Fibroblast of skin of left quadriceps (primary cell): ENCODE data around the gene FAAP20.
"Not testable (repeated sequence)": the region's sequence is repeated elsewhere in the genome, so short reads cannot be mapped to it uniquely, and the experiment has no call there.

ENCODE experiments used
- DNase-seq, 2 experiments: peaks; one replicate each; pipeline ENCODE4 v3.0.0-alpha.2; 2013; ENCODE audit warnings: low read depth in 2 of 2

The FAAP20 gene

GRCh38 chr1:2157856-2158255 lies 36.7 kb downstream of the FAAP20 start:
- no peak for DNase-seq

DNA sequence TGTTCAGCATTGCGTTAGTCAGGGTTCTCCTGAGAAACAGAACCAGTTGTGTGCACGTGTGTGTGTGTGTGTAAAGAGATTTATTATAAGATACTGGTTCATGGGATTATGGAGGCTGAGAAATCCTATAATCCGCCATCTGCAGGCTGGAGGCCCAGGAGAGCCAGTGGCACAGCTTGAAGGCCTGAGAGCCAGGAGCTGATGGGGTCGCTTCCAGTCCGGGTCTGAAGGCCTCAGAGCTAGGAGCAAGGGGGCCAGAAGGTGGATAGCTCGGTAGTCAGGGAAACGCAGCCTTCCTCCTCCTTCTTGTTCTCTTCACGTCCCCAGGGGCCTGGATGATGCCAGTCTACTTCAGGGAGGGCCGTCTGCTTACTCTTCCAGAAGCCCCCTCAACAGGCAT lies 37.7 kb downstream of the FAAP20 start:
- no peak for DNase-seq

DNA sequence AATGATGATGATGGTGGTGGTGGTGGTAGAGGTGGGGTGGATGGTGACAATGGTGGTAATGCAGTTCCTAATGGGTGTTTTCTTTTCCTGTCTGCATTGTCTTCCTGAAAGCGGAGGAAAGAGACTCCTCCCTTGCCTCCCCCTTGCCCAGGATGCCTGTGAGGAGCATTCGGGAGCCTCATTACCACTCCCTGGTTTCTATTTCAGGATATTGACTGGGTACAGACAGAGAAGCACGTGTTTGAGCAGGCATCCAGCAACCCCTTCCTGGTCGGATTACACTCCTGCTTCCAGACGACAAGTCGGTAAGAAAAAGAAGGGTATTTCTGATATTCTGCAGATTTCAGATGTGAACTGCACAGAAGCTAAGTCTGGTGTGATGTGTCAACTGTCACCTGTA lies 38.8 kb downstream of the FAAP20 start:
- DNase-seq = no peak

DNA sequence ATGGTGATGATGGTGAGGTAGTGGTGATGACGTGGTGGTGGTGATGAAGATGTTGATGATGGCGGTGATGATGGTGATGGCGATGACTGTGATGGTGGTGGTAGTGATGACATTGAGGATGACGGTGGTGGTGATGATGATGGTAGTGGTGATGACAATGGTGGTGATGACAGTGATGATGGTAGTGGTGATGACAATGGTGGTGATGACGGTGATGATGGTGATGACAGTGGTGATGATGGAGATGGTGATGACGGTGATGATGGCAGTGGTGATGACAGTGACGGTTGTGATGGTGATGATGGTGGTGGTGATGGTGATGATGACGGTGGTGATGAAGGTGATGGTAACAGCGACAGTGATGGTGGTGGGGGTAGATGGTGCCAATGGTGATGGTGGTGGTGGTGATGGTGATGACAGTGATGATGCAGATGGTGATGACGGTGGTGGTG lies 39.4 kb downstream of the FAAP20 start:
- DNase-seq = no peak

DNA sequence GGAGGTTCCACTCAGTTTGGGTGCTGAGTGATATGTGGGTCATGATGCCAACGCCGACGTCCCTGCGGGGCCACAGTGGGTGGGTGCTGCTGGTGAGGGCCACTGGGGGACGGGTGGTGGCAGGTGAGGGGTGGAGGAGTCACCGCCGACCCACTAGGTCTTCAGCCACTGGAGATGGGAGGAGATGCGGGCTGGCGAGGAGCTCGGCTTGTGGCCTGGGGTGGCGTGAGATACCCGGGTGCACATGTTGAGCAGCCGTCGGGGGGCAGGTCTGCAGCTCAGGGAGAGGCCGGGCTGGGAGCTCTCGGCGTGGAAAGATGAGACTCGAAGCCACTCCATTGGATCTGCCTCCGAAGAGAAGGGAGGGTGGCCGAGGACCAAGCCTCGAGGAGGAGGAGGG lies 40.5 kb downstream of the FAAP20 start:
- DNase-seq = no peak

GRCh38 chr1:2152954-2153353 lies 41.6 kb downstream of the FAAP20 start:
- no peak for DNase-seq

GRCh38 chr1:2151911-2152310 lies 42.7 kb downstream of the FAAP20 start:
- no peak for DNase-seq

GRCh38 chr1:2151252-2151651 lies 43.3 kb downstream of the FAAP20 start:
- DNase-seq = no peak

- no peak for DNase-seq
Observed at GRCh38 chr1:2150801-2151200, 43.8 kb downstream of the FAAP20 start.

- no peak for DNase-seq
Observed at GRCh38 chr1:2148691-2149090, 45.9 kb downstream of the FAAP20 start.

- not testable (repeated sequence) for DNase-seq
Observed at GRCh38 chr1:2147869-2148268, 46.7 kb downstream of the FAAP20 start.

- no peak for DNase-seq
Observed at GRCh38 chr1:2146836-2147517, 47.6 kb downstream of the FAAP20 start.

DNA sequence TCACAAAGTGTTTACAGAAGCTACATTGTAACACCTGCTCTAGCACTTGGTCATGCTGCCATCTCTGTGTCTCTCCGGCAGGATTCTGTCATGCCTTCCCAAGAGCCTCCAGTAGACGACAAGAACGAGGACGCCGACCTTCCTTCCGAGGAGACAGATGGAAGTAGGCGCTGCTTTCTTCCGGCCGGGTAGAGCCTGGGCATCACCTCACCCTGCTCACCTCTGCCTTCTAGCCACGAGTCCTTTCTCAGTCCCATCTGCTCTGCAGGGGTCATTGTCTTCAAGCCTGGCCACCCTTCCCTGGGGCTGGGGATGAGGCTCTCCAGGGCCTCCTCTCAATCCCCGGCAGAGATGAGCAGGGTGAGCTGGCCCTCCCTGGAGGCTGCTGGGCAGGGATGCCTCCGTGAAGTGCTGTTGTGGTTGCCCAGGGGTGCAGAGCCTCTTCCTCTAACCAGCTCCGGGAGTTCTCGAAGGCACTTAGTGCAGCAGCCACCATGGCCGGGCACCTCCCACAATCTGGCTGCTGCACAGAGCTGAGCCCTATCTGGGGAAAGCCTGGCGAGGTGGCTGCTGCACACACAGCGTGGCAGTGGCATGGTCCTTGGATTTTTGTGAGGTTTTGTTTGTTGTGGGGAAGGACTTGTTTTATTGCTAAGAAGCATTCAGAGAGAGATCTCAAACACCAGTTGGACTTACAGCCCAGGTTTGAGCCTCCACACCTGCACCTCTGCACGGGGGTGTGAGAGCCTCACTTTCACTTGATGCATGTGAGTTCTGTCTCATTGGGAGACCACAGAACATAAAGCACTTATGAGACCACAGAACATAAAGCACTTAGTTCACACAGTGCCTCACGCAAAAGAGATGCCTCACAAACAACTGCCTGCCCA lies 48.4 kb downstream of the FAAP20 start:
- DNase-seq = no peak

- DNase-seq = no peak
Observed at GRCh38 chr1:2144501-2145090, 50.0 kb downstream of the FAAP20 start.

GRCh38 chr1:2143814-2144500 lies 50.6 kb downstream of the FAAP20 start:
- no peak for DNase-seq

DNA sequence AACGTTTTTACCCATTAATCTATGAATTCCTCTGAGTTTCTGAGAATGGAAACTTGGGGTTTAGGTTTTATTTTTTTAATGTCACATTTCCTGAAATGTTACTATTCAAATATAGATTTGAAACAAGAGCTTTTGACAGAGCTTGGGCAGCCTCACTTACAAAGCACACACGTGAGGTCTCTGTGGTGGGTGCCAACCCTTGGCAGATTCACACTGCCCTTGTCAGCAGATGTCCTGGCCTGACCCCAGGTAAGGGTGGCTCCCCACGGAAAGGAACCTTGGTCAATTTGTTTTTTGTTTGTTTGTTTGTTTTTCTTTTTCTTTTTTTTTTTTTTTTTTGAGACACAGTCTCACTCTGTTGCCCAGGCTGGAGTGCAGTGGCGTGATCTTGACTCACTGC lies 53.5 kb downstream of the FAAP20 start:
- DNase-seq = no peak
